ENCODE results near the gene CHD3. TPM values are rescaled to one million over a fixed set of nuclear protein-coding genes. Genes with fewer than 3 reads are reported as not detected.
A peak's percentile ranks its signal among the peaks of the same experiment; 100 is the strongest.

The CHD3 gene
- total and polyA plus RNA-seq, 2 of the 13 experiments (the other 11 are each of a cell fraction or from before 2014, with no cell fraction given), result 2.7 to 3.7 TPM

DNA sequence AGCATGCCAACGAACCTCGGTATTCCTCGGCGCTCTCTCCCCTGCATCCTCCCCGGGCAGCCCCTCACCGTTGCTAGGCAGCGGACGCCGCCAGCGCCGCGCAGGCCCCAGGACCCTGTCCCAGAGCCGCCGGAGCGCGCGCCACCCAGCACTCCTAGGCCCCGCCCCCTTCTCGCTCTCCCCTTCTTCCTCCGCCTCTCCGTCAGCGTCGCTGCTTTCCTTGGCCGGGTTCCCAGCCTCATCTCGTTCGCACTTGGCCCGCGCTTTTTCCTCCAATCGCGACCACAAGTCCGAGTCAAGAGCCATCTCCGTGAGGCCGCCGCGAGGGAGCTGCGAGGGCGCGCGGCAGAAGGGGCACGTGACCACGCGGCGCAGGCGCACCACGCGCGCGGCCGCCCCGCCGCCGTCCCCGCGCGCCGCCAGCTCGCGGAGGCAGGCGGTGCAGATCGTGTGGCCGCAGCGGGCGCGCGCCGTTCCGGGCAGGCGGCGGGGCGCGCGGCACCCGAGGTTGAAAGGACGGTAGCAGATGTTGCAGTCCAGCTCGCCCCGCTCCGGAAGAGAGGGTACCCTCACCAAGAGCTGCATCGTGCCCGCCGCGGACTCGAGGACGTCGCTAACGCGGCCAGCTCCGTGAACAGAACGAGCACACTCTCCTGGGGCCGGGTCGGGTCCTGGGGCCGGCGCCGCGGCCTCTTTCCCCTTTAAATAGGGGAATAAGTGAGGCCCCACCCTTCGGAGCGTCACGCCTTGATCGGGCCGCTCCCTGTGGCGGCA, 27.2 kb downstream of the CHD3 start, which contains the start of gene RNF227 (continued):
- TF ChIP-seq ZNF782 (CRISPR knock-in tag; IDR thresholded peaks at IDR 0.05; ENCODE audit: borderline replicate concordance) (no peak; the same call in 1 of the 2 replicates), XBP1 (CRISPR knock-in tag; IDR thresholded peaks at IDR 0.05) (no peak), NAIF1 (CRISPR knock-in tag; IDR thresholded peaks at IDR 0.05; ENCODE audit: borderline replicate concordance) (no peak), FOSL1 (CRISPR knock-in tag; IDR thresholded peaks at IDR 0.05; ENCODE audit: borderline replicate concordance) (peak; percentile 18; the same call in 1 of the 2 replicates), ZNF619 (CRISPR knock-in tag; IDR thresholded peaks at IDR 0.05) (no peak), SP4 (CRISPR knock-in tag; IDR thresholded peaks at IDR 0.05) (peak; percentile 67), SIX1 (CRISPR knock-in tag; IDR thresholded peaks at IDR 0.05; ENCODE audit: borderline replicate concordance) (no peak), REST (IDR thresholded peaks at IDR 0.05; ENCODE audit: borderline replicate concordance in 1 of 2, low read depth in 1 of 2, low read length in 2 of 2) (no peak), MXI1 (IDR thresholded peaks at IDR 0.05; ENCODE audit: borderline replicate concordance, low read depth, low read length) (no peak), ZBTB3 (CRISPR knock-in tag; IDR thresholded peaks at IDR 0.05; ENCODE audit: borderline replicate concordance, low read depth) (no peak), ZNF431 (CRISPR knock-in tag; IDR thresholded peaks at IDR 0.05; ENCODE audit: borderline replicate concordance, low read depth) (peak; percentile 68; the same call in 1 of the 2 replicates), ZNF563 (CRISPR knock-in tag; IDR thresholded peaks at IDR 0.05) (peak; percentile 96), ZNF503 (CRISPR knock-in tag; IDR thresholded peaks at IDR 0.05) (0 out of 2 replicates have a peak, but pooled peaks have one; percentile 43), PITX1 (CRISPR knock-in tag; IDR thresholded peaks at IDR 0.05) (0 out of 2 replicates have a peak, but pooled peaks have one; percentile 37), ZIK1 (CRISPR knock-in tag; IDR thresholded peaks at IDR 0.05; ENCODE audit: borderline replicate concordance, low read depth) (peak; percentile 94; the same call in 1 of the 2 replicates)
- TF ChIP-seq, protein P1, sequence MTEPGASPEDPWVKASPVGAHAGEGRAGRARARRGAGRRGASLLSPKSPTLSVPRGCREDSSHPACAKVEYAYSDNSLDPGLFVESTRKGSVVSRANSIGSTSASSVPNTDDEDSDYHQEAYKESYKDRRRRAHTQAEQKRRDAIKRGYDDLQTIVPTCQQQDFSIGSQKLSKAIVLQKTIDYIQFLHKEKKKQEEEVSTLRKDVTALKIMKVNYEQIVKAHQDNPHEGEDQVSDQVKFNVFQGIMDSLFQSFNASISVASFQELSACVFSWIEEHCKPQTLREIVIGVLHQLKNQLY (CRISPR knock-in tag; IDR thresholded peaks at IDR 0.05), result 0 out of 2 replicates have a peak, but pooled peaks have one; percentile 17
- TF ChIP-seq, protein P2, sequence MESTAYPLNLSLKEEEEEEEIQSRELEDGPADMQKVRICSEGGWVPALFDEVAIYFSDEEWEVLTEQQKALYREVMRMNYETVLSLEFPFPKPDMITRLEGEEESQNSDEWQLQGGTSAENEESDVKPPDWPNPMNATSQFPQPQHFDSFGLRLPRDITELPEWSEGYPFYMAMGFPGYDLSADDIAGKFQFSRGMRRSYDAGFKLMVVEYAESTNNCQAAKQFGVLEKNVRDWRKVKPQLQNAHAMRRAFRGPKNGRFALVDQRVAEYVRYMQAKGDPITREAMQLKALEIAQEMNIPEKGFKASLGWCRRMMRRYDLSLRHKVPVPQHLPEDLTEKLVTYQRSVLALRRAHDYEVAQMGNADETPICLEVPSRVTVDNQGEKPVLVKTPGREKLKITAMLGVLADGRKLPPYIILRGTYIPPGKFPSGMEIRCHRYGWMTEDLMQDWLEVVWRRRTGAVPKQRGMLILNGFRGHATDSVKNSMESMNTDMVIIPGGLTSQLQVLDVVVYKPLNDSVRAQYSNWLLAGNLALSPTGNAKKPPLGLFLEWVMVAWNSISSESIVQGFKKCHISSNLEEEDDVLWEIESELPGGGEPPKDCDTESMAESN (CRISPR knock-in tag; conservative IDR thresholded peaks at IDR 0.05), result peak; percentile 79
